Measurements from ENCODE around the gene BMPR1A.

The BMPR1A gene

DNA sequence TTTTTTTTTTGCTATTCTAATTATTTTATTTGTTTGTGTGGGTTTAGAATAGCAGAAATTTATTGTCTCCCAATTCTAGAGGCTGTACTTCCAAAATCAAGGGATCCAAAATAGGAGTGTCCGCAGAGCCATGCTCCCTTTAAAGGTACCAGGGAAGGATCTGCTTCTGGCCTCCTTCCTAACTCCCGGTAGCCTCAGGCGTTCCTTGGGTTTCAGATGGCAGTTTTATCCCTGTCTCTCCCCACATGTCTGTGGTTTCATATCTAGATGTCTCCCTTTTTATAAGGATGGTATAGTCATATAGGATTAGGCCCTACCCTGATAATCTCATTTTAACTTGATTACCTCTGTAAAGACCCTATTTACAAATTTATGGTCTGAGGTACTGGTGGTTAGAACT, 48.4 kb downstream of the BMPR1A start:
- no peak for DNase-seq

DNA sequence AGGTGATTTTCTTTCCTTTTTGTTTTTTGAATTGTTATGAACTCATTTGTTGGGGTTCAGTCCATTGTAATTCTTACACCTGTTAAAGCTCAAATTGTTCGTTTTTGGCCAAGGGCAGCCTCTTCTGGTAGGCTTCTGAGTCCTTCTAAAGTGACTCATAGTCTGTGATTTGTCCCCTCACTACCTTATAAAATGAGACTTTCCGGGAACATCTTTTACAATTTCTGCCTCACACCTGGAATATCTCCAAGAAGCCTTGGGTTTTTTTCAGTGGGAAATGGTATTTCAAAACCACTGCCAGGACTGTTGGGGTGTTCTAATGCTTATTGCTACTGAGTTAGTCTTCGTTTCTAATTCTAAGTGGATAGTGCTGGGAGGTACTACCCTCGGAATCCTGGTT, 56.7 kb downstream of the BMPR1A start:
- no peak for DNase-seq

DNA sequence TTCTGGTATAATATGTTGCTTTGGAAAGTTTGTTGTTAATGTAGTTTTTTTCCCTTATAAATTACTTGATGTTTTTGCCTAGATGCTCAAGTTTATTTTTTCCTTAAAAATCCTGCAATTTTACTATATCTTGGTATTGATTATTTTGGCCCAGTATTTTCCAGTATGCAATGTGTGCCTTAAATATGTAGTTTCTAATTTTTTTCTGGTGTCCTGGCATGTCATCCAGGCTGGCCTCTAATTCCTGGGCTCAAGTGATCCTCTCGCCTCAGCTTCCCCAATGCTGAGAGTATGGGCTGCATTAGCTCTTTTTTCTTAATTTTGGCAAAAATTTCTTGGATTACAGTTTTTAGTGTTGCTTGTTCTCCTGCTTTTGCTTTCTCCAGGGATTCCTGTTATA, 57.6 kb downstream of the BMPR1A start:
- no peak for DNase-seq

DNA sequence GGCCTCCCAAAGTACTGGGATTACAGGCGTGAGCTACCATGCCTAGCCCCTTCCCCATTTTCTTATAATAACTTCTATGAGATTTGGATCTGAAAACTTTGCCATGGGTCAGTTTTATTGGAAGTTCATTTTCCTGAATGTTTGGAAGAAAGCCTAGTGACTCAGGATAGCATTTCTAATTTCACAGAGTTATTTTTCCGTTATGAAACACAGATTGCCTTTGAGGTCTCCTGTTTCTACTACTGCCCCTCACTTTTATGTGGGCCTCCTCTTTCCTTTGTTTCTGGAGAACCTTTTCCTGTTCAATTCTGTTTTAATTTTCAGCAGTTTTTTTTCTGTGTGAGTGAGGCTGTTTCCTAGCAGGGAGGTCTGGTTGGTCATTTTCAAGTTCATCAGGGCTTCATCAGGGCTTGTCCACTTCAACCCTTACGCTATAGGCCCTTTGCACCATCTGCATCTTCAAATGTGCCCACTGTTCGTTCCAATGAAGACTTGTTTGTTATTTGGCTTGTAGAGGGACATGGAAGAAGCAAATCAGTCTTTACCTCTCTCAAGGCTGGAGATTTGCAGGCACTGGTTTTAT, 58.7 kb downstream of the BMPR1A start:
- DNase-seq = no peak

GRCh38 chr10:86815640-86816039, 59.2 kb downstream of the BMPR1A start:
- no peak for DNase-seq

DNA sequence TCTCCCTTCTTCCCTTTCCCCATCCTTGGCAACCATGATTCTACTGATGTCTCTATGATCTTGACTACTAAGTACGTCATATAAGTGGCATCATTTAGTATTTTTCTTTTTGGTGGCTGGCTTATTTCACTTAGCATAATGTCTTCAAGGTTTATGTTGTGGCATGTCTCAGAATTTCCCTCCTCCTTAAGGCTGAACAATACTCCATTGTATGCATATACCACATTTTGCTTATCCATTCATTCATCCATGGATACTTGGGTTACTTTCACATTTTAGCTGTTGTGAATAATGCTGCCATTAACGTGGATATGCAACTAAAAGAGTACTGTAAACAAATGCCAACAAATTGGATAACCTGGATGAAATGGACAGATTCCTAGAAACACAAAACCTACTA, 60.8 kb downstream of the BMPR1A start:
- no peak for DNase-seq

DNA sequence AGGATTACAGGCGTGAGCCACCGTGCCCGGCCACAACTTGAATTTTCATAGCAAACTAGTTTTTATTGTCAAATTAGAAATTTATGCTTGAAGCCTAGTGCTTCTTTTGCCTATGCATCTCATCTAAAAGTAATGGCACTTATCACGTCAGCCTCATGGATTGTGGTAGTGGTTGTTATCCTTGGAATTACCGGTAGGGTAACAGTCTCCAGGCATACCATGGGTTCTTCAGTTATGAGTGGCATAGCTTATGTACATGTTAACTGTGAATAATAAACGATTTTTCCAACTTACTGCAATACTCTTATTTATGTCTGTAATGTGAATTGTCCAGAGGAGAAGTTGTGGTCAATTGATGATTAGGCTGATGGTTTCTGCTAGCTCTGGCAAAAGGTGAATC, 63.1 kb downstream of the BMPR1A start:
- no peak for DNase-seq

DNA sequence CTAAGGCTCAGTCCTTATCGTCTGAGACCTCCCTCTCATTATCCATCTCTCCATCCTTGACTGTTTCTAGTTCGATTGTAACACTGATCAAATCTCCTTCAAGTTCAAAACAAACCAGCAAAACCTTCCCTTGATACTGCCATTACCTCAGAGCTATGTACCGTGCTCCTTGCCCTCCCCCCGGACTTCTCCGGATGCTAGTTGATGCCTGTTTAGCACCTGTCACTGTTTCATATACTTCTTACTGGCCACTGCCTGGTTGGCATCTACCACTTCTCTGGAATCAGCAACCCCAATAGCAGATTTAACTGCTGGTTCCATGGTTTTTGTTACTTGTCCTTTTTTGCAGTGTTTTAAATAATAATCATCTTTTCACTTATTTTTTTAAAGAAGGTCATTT, 64.1 kb downstream of the BMPR1A start:
- DNase-seq = no peak

DNA sequence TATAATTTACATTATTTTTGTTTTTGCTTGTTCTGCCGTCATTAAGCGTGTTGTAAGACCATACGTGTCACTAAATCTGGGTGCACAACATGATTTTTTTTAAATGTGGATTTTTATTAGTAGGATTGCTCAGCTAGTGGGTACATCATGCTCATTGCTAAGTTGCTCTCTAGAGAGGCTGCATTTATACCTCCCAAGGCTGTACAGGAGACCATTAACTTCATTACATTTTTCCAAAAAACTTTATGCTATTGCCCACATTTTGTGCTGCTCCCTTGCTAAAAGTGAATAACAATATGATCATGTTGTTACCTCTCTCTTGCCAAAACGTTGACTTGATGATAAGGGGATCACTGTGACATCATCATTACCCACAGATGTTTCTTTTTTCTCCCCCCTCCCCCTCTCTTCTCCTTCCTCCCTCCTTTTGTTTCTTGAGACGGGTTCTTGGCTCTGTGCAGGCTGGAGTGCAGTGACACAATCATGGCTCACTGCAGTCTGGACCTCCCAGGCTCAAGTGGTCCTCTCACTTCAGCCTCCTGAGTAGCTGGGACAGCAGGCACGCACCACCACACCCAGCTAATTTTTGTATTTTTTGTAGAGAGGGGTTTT, 65.1 kb downstream of the BMPR1A start:
- DNase-seq = no peak

GRCh38 chr10:86823565-86823964, 67.1 kb downstream of the BMPR1A start:
- DNase-seq = no peak

DNA sequence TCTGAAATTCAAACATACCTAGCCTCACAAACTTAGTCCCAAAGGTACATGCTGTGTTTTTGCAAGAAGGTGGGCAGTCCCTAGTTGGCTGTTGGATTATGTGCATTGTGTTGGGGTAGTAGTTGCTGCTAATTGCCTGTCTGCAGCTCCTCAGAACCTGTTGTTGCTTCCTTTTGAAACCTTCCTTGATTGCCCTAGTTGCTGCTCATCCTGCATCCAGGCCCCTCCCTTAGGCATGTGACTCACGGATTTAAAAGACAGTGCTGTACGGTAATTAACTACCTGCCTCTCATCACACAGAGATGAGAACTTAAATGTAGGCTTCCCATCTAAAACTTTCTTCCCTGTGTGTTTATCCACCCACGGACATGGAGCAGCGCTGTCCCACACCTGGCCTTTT, 67.7 kb downstream of the BMPR1A start:
- DNase-seq = no peak

- DNase-seq = no peak
These were observed 68.9 kb downstream of the BMPR1A start for GRCh38 chr10:86825366-86825765.

- no peak for DNase-seq
These were observed 71.2 kb downstream of the BMPR1A start for GRCh38 chr10:86827639-86828038.

DNA sequence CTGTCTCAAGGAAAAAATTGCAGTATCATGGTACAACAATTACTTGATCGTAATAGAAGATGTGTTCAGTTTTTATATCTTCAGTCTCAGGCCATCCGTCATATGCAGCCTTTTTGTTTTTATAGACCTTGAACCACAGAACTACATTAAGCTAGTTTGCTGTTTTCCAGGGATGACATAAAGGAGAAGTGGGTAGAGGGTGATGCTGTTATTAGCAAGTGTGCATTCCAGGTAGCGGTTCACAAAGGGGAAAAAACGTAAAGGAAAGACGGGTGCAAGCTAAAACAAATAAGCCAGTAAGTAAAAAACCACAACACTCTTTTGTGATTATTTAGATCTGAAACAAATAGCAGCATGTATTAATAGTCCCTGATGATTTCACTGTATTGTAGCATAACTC, 71.7 kb downstream of the BMPR1A start:
- no peak for DNase-seq

GRCh38 chr10:86829472-86829871, 73.1 kb downstream of the BMPR1A start:
- DNase-seq = no peak

GRCh38 chr10:86830043-86830591, 73.7 kb downstream of the BMPR1A start:
- no peak for DNase-seq

- DNase-seq = no peak
These were observed 77.5 kb downstream of the BMPR1A start for GRCh38 chr10:86833969-86834368.

GRCh38 chr10:86836044-86836443, 79.6 kb downstream of the BMPR1A start:
- DNase-seq = no peak

GRCh38 chr10:86837663-86838062, 81.2 kb downstream of the BMPR1A start:
- no peak for DNase-seq

DNA sequence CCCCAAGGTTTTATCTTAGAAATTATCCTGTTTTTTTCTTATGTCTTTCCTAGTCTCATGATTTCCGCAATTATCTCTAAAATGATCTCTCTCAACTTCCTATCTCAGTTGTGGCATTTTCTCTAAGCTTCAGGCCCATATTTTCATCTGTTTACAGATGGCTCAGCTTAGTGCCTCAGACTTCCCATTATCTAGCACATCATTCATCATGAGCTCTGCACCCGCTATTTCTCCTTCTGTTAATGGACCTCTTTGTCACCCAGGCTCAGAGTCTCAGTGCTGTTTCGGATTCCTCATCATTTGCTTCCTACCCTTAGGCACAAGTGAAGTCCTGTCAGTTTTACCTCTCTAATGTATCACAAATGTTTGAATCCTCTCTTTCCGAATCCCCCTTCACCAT, 84.1 kb downstream of the BMPR1A start:
- no peak for DNase-seq

DNA sequence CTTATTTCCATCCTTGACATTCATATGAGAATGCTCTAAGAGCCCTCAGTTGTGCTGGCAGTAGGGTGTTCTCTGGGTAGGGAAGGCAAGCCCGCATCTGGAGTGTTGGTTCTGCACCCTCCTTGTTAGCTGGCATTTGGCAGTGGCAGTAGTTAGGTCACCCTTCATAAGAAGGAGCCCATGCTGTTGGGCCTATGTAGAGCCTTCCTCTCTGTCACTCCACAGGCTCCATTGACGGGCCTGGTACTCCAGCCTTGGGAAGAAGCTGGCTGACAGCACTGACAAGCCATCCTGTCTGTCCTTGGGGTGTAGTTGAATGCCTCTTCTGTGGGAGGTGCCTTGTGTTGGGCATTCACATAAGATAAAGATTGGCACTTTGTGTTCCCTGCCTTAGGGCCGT, 89.7 kb downstream of the BMPR1A start:
- no peak for DNase-seq

- DNase-seq = no peak
These were observed 92.3 kb downstream of the BMPR1A start for GRCh38 chr10:86848747-86849146.

DNA sequence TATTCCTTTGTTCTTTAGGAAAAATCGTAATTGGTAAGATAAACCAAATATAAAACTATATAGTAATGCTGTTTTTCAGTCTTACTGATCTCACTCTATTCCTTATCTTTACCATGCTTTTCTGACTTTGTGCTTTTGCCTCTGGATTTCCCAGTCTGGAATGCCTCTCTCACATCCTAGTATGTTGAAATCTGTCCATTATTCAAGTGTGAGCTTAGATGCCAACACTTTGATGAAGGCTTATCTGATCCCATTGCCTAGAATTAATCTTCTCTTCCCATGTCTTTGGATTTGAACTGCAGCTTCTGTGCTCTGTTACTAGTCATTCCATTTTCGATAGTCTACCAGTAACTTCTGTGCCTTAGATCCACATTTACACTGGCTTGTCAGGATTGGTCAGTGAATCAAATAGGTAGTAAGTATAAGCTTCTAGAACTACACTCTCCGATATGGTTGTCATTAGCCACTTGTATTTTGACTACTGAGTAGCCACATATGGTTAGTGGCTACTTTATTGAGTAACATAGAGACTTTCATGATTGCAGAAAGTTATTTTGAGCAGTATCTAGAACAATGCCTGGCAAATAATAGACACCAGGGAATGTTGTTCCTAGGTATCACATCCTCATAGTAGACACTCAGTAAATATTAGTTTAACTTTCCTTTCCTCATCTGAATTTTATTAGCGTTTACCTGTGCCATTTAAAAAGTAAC, 92.9 kb downstream of the BMPR1A start:
- no peak for DNase-seq

DNA sequence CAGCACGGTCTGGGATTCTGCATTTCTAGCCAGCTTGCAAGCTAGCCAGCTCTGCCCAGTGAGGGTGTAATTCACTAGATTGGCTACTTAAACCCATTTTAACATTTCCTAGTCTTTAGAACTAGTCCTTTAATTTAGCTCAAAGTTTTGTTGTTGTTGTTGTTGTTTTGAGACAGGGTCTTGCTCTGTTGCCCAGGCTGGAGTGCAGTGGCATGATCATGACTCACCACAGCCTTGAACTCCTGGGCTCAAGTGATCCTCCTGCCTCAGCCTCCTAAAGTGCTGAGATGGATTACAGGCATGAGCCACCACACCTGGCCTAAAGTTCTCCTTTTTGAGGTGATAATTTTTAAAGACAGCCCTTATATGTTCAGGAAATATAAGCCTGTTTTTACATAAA, 94.1 kb downstream of the BMPR1A start:
- DNase-seq = no peak

Measured in NCI-H1092 (cell line).